C4-2B (cell line): ENCODE measurements around the gene ALPP.
"Not testable (repeated sequence)": the region's sequence is repeated elsewhere in the genome, so short reads cannot be mapped to it uniquely, and the experiment has no call there.

Experiments used
- H3K27ac ChIP-seq: fragments of 450-650 bp; 2 replicates; pipeline ENCODE4 v1.5.1; 2017
- ZFX ChIP-seq: fragments of 450-650 bp; IDR thresholded peaks from 2 replicates; pipeline ENCODE4 v1.6.1; 2017
- TF ChIP-seq, protein P1 (sequence below): fragments of 450-650 bp; conservative IDR thresholded peaks from 2 replicates; pipeline ENCODE4 v1.5.1; 2017; ENCODE audit warnings: mild to moderate bottlenecking

Gene ALPP

DNA sequence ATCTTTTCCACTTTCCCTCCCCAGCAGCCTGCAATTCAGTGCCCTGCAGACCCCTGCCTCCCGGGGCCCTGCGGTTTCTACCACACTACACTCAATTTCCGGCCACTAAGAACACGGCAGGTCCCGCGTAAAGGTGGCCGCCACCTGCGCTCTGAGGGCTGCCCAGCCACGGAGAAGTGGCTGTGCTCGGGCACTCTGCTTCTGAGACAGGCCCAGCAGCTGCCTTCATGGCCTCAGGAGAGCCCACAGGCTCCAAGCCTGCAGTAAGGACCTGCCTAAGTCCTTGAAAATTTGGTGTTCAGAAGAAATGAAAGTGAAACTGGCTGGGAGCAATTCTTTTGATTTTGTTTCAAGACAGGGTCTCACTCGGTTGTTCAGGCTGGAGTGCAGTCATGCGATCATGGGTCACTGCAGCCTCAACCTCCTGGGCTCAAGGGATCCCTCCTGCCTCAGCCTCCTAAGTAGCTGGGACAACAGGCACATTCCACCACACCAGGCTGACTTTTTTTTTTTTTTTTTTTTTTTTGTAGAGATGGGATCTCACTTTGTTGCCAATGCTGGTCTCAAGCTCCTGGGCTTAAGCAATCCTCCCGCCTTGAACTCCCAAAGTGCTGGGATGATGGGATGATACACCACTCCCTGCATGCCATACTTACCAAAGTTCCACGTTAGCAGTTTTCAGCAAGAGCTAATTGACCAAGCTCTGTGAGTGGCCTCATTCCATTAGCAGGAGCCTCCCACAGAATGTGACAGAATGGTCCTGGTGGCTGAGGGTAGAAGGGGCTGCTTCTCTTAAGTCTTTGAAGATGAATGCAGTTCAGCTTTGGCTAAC, 14.6 kb upstream of the ALPP start:
- no peak overlapping the region for H3K27ac ChIP-seq
- TF ChIP-seq, protein P1, sequence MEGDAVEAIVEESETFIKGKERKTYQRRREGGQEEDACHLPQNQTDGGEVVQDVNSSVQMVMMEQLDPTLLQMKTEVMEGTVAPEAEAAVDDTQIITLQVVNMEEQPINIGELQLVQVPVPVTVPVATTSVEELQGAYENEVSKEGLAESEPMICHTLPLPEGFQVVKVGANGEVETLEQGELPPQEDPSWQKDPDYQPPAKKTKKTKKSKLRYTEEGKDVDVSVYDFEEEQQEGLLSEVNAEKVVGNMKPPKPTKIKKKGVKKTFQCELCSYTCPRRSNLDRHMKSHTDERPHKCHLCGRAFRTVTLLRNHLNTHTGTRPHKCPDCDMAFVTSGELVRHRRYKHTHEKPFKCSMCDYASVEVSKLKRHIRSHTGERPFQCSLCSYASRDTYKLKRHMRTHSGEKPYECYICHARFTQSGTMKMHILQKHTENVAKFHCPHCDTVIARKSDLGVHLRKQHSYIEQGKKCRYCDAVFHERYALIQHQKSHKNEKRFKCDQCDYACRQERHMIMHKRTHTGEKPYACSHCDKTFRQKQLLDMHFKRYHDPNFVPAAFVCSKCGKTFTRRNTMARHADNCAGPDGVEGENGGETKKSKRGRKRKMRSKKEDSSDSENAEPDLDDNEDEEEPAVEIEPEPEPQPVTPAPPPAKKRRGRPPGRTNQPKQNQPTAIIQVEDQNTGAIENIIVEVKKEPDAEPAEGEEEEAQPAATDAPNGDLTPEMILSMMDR: no peak
- no peak for TF ChIP-seq ZFX

DNA sequence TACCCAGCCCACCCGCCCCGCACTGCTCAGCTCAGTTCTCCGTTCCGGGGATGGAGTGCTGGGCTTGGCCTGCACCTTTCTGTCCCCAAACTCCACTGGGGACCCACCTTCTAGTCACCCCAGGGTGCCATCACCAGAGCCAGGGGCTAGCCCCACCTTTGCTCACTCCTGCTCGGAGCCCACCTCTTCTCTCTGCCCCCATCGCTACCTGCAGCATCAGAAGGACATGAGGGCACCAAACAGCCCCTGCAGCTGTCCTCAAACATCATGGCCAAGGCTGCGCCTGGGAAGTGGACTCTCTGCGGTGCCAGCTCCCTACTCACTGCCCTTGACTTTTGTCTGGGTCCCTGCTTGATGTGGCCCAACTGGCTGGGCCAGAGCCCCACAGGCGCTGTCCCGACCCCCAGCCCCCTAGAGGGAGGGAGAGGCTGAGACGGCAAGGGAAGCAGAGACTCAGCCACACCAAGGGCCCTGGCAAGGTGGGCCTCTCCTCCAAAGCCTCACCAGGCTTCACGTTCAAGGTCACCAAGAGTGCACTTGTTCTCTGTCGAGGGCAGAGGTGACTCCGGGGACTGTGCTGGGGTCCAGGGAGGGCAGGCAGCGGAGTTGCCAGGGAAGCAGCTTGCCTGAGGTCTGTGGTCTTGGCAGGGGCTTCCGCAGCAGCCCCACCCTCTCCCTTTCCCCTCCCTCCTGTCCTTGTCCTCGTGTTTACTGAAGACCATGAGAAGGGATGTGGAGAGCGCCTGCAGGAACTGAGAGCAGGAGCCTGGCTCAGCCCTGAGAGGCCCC, 13.6 kb upstream of the ALPP start:
- H3K27ac ChIP-seq: not testable (repeated sequence)

DNA sequence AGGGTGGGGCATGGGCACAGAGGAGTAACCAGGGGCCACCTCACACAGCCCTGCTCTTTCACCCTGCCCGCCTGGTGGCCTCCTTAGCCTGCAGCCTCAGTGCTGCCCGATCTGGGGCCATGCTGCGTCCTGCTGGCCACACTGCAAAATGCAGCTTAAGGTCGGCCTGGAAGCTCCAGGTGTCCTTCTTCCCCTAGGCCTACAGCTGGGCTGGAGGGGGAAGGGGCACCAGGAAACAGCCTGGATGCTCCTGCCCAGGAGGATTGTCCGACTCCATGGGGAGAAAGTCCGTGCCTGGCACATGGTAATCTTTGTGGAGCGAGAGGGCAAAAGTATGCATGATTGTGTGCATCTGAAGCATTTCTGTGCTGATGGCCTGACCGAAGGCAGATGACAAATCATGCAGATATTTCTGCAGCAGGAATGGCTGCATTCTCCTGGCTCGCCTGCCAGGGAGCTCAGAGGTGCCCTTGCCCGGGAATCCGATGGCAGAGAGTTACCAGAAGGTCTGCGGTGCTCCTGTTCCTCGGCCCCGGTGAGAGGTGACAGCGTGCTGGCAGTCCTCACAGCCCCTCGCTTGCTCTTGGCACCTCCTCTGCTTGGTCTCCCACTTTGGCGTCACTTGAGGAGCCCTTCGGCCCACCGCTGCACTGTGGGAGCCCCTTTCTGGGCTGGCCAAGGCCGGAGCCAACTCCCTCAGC, 12.8 kb upstream of the ALPP start:
- H3K27ac ChIP-seq: no peak overlapping the region
- TF ChIP-seq ZFX: no peak
- TF ChIP-seq, protein P1: peak; percentile 71

DNA sequence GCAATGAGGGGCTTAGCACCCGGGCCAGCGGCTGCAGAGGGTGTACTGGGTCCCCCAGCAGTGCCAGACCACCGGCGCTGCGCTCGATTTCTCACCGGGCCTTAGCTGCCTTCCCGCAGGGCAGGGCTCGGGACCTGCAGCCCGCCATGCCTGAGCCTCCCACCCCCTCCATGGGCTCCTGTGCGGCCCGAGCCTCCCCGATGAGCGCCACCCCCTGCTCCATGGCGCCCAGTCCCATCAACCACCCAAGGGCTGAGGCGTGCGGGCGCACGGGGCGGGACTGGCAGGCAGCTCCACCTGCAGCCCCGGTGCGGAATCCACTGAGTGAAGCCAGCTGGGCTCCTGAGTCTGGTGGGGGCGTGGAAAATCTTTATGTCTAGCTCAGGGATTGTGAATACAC, 12.1 kb upstream of the ALPP start:
- H3K27ac ChIP-seq: not testable (repeated sequence)

DNA sequence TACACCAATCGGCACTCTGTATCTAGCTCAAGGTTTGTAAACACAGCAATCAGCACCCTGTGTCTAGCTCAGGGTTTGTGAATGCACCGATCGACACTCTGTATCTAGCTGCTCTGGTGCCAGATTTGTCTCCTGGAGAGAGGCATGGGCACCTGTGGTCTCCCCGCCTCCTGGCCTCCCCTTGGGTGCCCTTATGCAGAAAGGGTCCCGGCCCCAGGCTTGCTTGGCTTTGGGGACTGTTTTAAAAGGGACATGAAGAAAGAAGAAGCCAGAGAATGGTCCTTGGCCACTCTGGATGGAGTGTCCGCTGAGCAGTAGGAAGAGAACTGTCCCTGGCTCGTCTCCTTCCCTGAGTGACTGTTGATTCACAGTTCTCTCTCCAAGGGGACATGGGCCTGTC, 11.5 kb upstream of the ALPP start:
- no peak for TF ChIP-seq ZFX
- TF ChIP-seq, protein P1: no peak
- no peak overlapping the region for H3K27ac ChIP-seq

DNA sequence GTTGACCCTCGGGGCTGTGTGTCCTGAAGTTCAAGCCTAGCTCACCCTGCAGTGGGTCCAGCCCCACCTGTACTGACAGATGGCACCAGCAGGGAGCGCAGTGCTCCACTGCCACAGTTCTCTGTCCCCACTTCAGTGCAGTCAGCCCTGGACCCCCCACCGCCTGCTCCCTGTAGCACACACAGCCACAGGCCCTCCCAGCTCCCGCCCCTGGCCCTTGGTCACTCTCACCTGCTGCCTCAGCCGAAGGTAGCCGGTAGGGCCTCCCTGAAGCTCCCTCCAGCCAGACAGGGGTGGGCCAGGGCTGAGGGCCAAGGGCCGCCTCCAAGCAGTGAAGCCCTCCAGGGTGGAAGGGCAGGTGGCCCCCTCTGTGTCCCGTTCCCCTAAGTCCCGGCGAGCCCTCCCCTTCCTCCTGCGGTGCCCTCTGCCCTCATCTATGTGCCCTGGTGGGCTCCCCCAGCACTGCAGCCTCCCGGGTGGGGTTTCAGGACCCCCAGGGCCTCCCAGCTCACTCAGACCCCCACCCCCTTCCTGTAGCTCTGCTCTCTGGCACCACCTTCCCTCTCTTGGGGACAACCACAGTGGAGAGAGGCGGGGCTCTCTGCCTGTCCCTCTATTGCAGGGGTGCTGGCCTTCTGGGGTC, 10.8 kb upstream of the ALPP start:
- TF ChIP-seq ZFX: no peak
- TF ChIP-seq, protein P1: peak; percentile 34
- no peak overlapping the region for H3K27ac ChIP-seq

DNA sequence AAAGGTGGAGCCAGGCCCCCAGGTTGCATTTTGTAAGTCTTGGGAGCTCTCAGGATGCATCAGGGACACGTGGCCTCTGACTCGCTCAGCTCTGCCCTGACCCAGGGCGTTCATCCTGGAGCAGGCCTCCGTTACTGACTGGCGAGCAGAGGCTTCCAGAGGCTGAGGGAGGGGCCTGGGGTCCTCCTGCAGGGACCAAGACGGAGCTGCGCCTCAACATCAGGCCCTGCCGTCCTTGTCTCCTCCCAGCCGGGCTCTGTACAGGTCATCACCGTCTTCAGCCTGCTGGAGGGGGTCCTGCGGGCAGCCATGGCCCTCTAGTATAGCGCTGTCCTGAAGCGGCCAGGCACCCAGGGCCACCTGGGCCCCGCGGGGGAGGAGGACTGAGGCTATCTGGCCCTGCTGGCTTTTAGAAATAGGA, 10.2 kb upstream of the ALPP start:
- TF ChIP-seq, protein P1: no peak
- TF ChIP-seq ZFX: no peak
- no peak overlapping the region for H3K27ac ChIP-seq
